ENCODE data around the gene NAIF1. TPM values are rescaled to one million over a fixed set of nuclear protein-coding genes. Genes with fewer than 3 reads are reported as not detected.
"Not testable (repeated sequence)": the region's sequence is repeated elsewhere in the genome, so short reads cannot be mapped to it uniquely, and the experiment has no call there.

NAIF1 gene
- total RNA-seq, 1 experiment from 2014 or later, result 8.5 TPM

GRCh38 chr9:128113526-128114325 lies 46.6 kb upstream of the NAIF1 start:
- intact Hi-C loops (cut with micrococcal nuclease; ENCODE audit: unreplicated experiment), result no loop called here
- peak in 1 of 2 experiments; percentile 38 for DNase-seq
- ChIA-PET POLR2A (interaction anchor here (1.3 to 1.7 kb wide), 2 partner anchors 14 to 46 kb away, joined by 3 to 5 read pairs; partner anchors contain the start of gene SLC25A25), CTCF (no interaction called here)
- H3K27me3 Mint-ChIP-seq (ENCODE audit: insufficient read depth, unreplicated experiment), result no peaks in the 10 kb centered on the region
- no TSS peak for BruUV-seq (replicated peaks)
- H3K9me3 Mint-ChIP-seq (ENCODE audit: unreplicated experiment), result no peaks in the 10 kb centered on the region
- Histone ChIP-seq H3K4me3 (ENCODE audit: low read depth, low read length) (no peak overlapping the region), H3K36me3 (ENCODE audit: control insufficient read depth, insufficient read depth, low read length) (peaks cover 4% of the 10 kb centered on the region), H3K4me1 (peaks cover 34% of the 10 kb centered on the region), H3K27me3 (replicated peaks; ENCODE audit: control insufficient read depth, insufficient read depth, low read length) (no peaks in the 10 kb centered on the region), H3K9me3 (no peaks in the 10 kb centered on the region; the same call in 1 of the 2 replicates)
- peaks cover 69% of the 10 kb centered on the region for H3K36me3 Mint-ChIP-seq (ENCODE audit: insufficient read depth, unreplicated experiment)
- H3K4me3 Mint-ChIP-seq (ENCODE audit: unreplicated experiment), result no peak overlapping the region
- peaks cover 22% of the 10 kb centered on the region for H3K4me1 Mint-ChIP-seq (ENCODE audit: low read depth, unreplicated experiment)
- TF ChIP-seq CTCF (IDR thresholded peaks at IDR 0.05; ENCODE audit: insufficient read depth in 1 of 2, low read depth in 1 of 2, low read length in 1 of 2, severe bottlenecking in 1 of 2, unreplicated experiment in 1 of 2), result no peak
- H3K27ac Mint-ChIP-seq (ENCODE audit: unreplicated experiment), result peak overlapping the region; percentile 93

- H3K4me3 ChIP-seq (ENCODE audit: low read depth, low read length); H3K27ac Mint-ChIP-seq (ENCODE audit: unreplicated experiment); H3K4me3 Mint-ChIP-seq (ENCODE audit: unreplicated experiment); CTCF ChIA-PET; BruUV-seq (replicated peaks); H3K27me3 ChIP-seq (replicated peaks; ENCODE audit: control insufficient read depth, insufficient read depth, low read length); H3K9me3 ChIP-seq; H3K36me3 ChIP-seq (ENCODE audit: control insufficient read depth, insufficient read depth, low read length); H3K27me3 Mint-ChIP-seq (ENCODE audit: insufficient read depth, unreplicated experiment); intact Hi-C loops (cut with micrococcal nuclease; ENCODE audit: unreplicated experiment); H3K9me3 Mint-ChIP-seq (ENCODE audit: unreplicated experiment): not testable (repeated sequence)
- Mint-ChIP-seq H3K4me1 (ENCODE audit: low read depth, unreplicated experiment) (peaks cover 28% of the 10 kb centered on the region), H3K36me3 (ENCODE audit: insufficient read depth, unreplicated experiment) (peaks cover 82% of the 10 kb centered on the region)
- H3K4me1 ChIP-seq, result peaks cover 37% of the 10 kb centered on the region
- peak in 1 of 2 experiments; percentile 10 for DNase-seq
- POLR2A ChIA-PET, result interaction anchor here (0.6 kb wide), 1 partner anchor 33 kb away, joined by 5 read pairs; no protein-coding TSS in a partner anchor
Measured at GRCh38 chr9:128111726-128112125, 44.6 kb upstream of the NAIF1 start.

GRCh38 chr9:128109050-128109709 lies 42.1 kb upstream of the NAIF1 start:
- H3K9me3 Mint-ChIP-seq (ENCODE audit: unreplicated experiment), result no peaks in the 10 kb centered on the region
- no peak overlapping the region for H3K4me3 ChIP-seq (ENCODE audit: low read depth, low read length)
- H3K27me3 Mint-ChIP-seq (ENCODE audit: insufficient read depth, unreplicated experiment), result no peaks in the 10 kb centered on the region
- no peak for DNase-seq
- H3K36me3 ChIP-seq (ENCODE audit: control insufficient read depth, insufficient read depth, low read length), result peaks cover 5% of the 10 kb centered on the region
- no peak for TF ChIP-seq CTCF (IDR thresholded peaks at IDR 0.05; ENCODE audit: insufficient read depth in 1 of 2, low read depth in 1 of 2, low read length in 1 of 2, severe bottlenecking in 1 of 2, unreplicated experiment in 1 of 2)
- no peak overlapping the region for H3K4me3 Mint-ChIP-seq (ENCODE audit: unreplicated experiment)
- intact Hi-C loops (cut with micrococcal nuclease; ENCODE audit: unreplicated experiment), result no loop called here
- H3K9me3 ChIP-seq, result no peaks in the 10 kb centered on the region; the same call in 1 of the 2 replicates
- H3K36me3 Mint-ChIP-seq (ENCODE audit: insufficient read depth, unreplicated experiment), result peaks cover 93% of the 10 kb centered on the region
- peaks cover 15% of the 10 kb centered on the region for H3K4me1 ChIP-seq
- peaks cover 18% of the 10 kb centered on the region for H3K4me1 Mint-ChIP-seq (ENCODE audit: low read depth, unreplicated experiment)
- POLR2A ChIA-PET, result no interaction called here
- CTCF ChIA-PET, result no interaction called here
- H3K27me3 ChIP-seq (replicated peaks; ENCODE audit: control insufficient read depth, insufficient read depth, low read length), result no peaks in the 10 kb centered on the region
- BruUV-seq (replicated peaks), result no TSS peak
- peak overlapping the region; percentile 34 for H3K27ac Mint-ChIP-seq (ENCODE audit: unreplicated experiment)

Measured in Caco-2 (cell line).